ENCODE measurements around the gene ARHGAP32. TPM values are rescaled to one million over a fixed set of nuclear protein-coding genes. Genes with fewer than 3 reads are reported as not detected.

Gene ARHGAP32
- total and polyA plus RNA-seq, 2 donors from 2014 or later: 2.1 to 30.8 TPM

DNA sequence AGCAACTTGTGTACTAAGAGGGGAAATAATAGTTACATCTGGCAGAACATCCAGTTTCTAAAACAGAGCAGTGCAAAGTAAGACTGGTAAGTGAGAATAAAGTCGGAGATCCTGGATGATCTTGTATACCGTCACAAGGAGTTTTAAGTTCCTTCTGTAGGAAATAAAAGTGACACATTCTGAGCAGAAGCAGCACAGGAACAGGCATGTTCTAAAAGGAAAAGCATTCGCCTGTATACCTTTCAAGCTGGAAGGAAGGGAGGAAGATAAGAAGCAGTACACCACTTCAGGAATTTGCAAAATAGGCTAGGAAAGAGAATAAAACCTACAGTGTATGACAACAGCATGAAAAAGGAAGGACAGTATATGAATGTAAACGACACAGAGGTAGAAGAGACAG is 143.2 kb downstream of the ARHGAP32 start:
- Histone ChIP-seq H3K9ac (ENCODE audit: low read length in 3 of 3) (no peak overlapping the region), H3K4me3 (ENCODE audit: low read length in 3 of 3) (no peak overlapping the region), H3K36me3 (ENCODE audit: control insufficient read depth in 2 of 3, insufficient read depth in 3 of 3, low read length in 3 of 3) (no peaks in the 10 kb centered on the region), H3K27me3 (ENCODE audit: control insufficient read depth, insufficient read depth, low read length) (no peaks in the 10 kb centered on the region), H3K9me3 (ENCODE audit: control insufficient read depth in 2 of 3, insufficient read depth in 1 of 3, low read length in 3 of 3) (no peaks in the 10 kb centered on the region), H3K27ac (ENCODE audit: low read depth in 2 of 2, low read length in 2 of 2) (no peak overlapping the region), H3K4me1 (ENCODE audit: control insufficient read depth in 2 of 3, insufficient read depth in 2 of 3, low read depth in 1 of 3, low read length in 3 of 3) (no peaks in the 10 kb centered on the region)
- intact Hi-C loops (cut with DNase I): no loop called here
- TF ChIP-seq, protein P1, sequence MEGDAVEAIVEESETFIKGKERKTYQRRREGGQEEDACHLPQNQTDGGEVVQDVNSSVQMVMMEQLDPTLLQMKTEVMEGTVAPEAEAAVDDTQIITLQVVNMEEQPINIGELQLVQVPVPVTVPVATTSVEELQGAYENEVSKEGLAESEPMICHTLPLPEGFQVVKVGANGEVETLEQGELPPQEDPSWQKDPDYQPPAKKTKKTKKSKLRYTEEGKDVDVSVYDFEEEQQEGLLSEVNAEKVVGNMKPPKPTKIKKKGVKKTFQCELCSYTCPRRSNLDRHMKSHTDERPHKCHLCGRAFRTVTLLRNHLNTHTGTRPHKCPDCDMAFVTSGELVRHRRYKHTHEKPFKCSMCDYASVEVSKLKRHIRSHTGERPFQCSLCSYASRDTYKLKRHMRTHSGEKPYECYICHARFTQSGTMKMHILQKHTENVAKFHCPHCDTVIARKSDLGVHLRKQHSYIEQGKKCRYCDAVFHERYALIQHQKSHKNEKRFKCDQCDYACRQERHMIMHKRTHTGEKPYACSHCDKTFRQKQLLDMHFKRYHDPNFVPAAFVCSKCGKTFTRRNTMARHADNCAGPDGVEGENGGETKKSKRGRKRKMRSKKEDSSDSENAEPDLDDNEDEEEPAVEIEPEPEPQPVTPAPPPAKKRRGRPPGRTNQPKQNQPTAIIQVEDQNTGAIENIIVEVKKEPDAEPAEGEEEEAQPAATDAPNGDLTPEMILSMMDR (IDR thresholded peaks at IDR 0.05; ENCODE audit: borderline replicate concordance, extremely low read depth, insufficient read depth): no peak
- no peak for DNase-seq
- FAIRE-seq: no peak

DNA sequence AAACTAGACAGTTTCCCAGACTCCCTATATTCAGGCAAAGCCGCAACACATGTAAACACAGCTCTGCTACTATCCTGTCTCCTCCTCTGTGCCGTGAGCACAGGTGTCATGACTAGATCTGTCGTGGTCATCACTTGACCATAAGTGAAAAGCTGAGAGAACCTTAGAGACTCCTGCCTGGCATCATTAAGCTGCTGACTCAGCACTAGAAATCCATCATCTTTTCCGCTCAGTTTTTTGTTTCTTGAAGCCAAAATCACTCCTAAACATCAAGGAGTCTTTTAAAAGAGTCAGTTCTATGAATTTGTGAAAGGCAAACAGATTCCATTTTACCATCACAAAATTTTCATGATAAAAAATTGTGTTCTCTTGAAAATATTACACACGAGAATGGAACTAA is 147.0 kb downstream of the ARHGAP32 start:
- Histone ChIP-seq H3K9me3 (ENCODE audit: control insufficient read depth in 2 of 3, insufficient read depth in 1 of 3, low read length in 3 of 3) (no peaks in the 10 kb centered on the region), H3K27me3 (ENCODE audit: control insufficient read depth, insufficient read depth, low read length) (no peaks in the 10 kb centered on the region), H3K4me1 (ENCODE audit: control insufficient read depth in 2 of 3, insufficient read depth in 2 of 3, low read depth in 1 of 3, low read length in 3 of 3) (no peaks in the 10 kb centered on the region), H3K36me3 (ENCODE audit: control insufficient read depth in 2 of 3, insufficient read depth in 3 of 3, low read length in 3 of 3) (no peaks in the 10 kb centered on the region), H3K4me3 (ENCODE audit: low read length in 3 of 3) (no peak overlapping the region), H3K27ac (ENCODE audit: low read depth in 2 of 2, low read length in 2 of 2) (no peak overlapping the region), H3K9ac (ENCODE audit: low read length in 3 of 3) (no peak overlapping the region)
- FAIRE-seq: no peak
- TF ChIP-seq, protein P1 (IDR thresholded peaks at IDR 0.05; ENCODE audit: borderline replicate concordance, extremely low read depth, insufficient read depth): no peak
- DNase-seq: no peak
- intact Hi-C loops (cut with DNase I): no loop called here

DNA sequence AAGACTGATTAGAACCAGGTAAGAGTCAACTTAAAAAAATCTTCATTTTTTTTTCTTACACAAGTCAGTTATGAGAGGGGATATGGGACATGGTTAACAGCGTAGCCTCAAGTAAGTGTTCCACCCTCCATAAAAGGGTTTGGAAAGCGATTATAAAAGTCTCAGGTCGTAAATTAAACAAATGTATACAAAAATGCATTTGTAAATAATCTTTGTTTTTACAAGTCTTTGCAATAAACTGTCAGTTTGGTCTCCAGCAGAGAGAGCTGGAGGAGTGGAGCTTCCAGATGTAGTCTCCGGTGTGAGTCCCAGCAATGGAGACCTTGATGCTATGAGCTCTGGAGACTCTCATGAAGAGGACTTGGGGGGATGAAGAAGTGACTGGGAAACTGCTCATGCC is 149.6 kb downstream of the ARHGAP32 start:
- no peak overlapping the region for H3K27ac ChIP-seq (ENCODE audit: low read depth in 2 of 2, low read length in 2 of 2)
- no peak overlapping the region for H3K9ac ChIP-seq (ENCODE audit: low read length in 3 of 3)
- H3K9me3 ChIP-seq (ENCODE audit: control insufficient read depth in 2 of 3, insufficient read depth in 1 of 3, low read length in 3 of 3): peaks cover 0 to 3% (median 0%) of the 10 kb centered on the region in 3 donors
- TF ChIP-seq, protein P1 (IDR thresholded peaks at IDR 0.05; ENCODE audit: borderline replicate concordance, extremely low read depth, insufficient read depth): no peak
- H3K4me1 ChIP-seq (ENCODE audit: control insufficient read depth in 2 of 3, insufficient read depth in 2 of 3, low read depth in 1 of 3, low read length in 3 of 3): no peaks in the 10 kb centered on the region
- DNase-seq (no peak), FAIRE-seq (no peak)
- no peaks in the 10 kb centered on the region for H3K36me3 ChIP-seq (ENCODE audit: control insufficient read depth in 2 of 3, insufficient read depth in 3 of 3, low read length in 3 of 3)
- intact Hi-C loops (cut with DNase I): no loop called here
- H3K27me3 ChIP-seq (ENCODE audit: control insufficient read depth, insufficient read depth, low read length): no peaks in the 10 kb centered on the region
- no peak overlapping the region for H3K4me3 ChIP-seq (ENCODE audit: low read length in 3 of 3)

DNA sequence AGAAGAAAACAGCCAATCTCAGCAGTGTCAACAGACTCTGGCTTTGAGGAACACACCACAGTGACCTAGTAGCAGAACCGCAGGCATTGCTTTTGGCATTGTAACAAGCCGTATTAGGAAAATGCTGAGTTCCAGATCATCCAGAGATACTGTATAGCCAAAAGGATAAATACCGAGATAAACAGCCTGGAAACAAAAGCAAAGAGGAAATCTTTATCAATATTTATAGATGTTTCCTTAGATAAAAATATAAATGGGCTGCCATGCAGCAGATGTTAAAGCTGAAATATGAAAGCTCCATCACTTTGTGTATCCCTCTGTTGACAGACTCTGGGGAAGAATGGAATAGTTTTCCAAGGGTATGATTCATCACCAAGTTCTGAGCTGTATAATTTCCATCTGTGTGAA is 150.5 kb downstream of the ARHGAP32 start:
- no peak for DNase-seq
- intact Hi-C loops (cut with DNase I): no loop called here
- no peak for FAIRE-seq

More for the DNA sequence above, 150.5 kb downstream of the ARHGAP32 start:
- H3K36me3 ChIP-seq (ENCODE audit: control insufficient read depth in 2 of 3, insufficient read depth in 3 of 3, low read length in 3 of 3): no peaks in the 10 kb centered on the region
- H3K4me3 ChIP-seq (ENCODE audit: low read length in 3 of 3): no peak overlapping the region
- peaks cover 0 to 3% (median 0%) of the 10 kb centered on the region in 3 donors for H3K9me3 ChIP-seq (ENCODE audit: control insufficient read depth in 2 of 3, insufficient read depth in 1 of 3, low read length in 3 of 3)
- H3K4me1 ChIP-seq (ENCODE audit: control insufficient read depth in 2 of 3, insufficient read depth in 2 of 3, low read depth in 1 of 3, low read length in 3 of 3): no peaks in the 10 kb centered on the region
- TF ChIP-seq, protein P1 (IDR thresholded peaks at IDR 0.05; ENCODE audit: borderline replicate concordance, extremely low read depth, insufficient read depth): no peak
- no peak overlapping the region for H3K27ac ChIP-seq (ENCODE audit: low read depth in 2 of 2, low read length in 2 of 2)
- no peaks in the 10 kb centered on the region for H3K27me3 ChIP-seq (ENCODE audit: control insufficient read depth, insufficient read depth, low read length)
- no peak overlapping the region for H3K9ac ChIP-seq (ENCODE audit: low read length in 3 of 3)
